Suprapubic skin (tissue), 4 donors: Measurements from ENCODE around the gene SOX6. TPM values are rescaled to one million over a fixed set of nuclear protein-coding genes. Genes with fewer than 3 reads are reported as not detected.

Source experiments
- DNase-seq, 2 donors: peaks; one replicate each; pipeline ENCODE4 v3.0.0-alpha.2; 2019; ENCODE audit warnings: low spot score in 2 of 2
- H3K27ac ChIP-seq: fragments of 200-600 bp; sonication (generic); one replicate; pipeline ENCODE4 v1.5.1; 2019
- H3K27me3 ChIP-seq: fragments of 200-600 bp; sonication (generic); one replicate; pipeline ENCODE4 v1.5.1; 2019
- H3K36me3 ChIP-seq: fragments of 200-600 bp; sonication (generic); one replicate; pipeline ENCODE4 v1.5.1; 2019
- H3K4me1 ChIP-seq: fragments of 200-600 bp; sonication (generic); one replicate; pipeline ENCODE4 v1.5.1; 2019
- H3K4me3 ChIP-seq: fragments of 200-600 bp; sonication (generic); one replicate; pipeline ENCODE4 v1.5.1; 2019; ENCODE audit warnings: mild to moderate bottlenecking
- H3K9me3 ChIP-seq: fragments of 200-600 bp; sonication (generic); one replicate; pipeline ENCODE4 v1.5.1; 2019
- CTCF ChIP-seq, 2 donors: fragments of 200-600 bp in 1 of 2; fragments of 450-650 bp in 1 of 2; sonication (generic) in 1 of 2; IDR thresholded peaks; one replicate each; pipeline ENCODE4 v1.5.1; 2016 to 2019; ENCODE audit warnings: antibody characterized with exemption in 2 of 2, mild to moderate bottlenecking in 1 of 2, moderate library complexity in 1 of 2
- EP300 ChIP-seq: sonication (generic); formaldehyde crosslinking; IDR thresholded peaks from one replicate; pipeline ENCODE4 v1.6.1; 2017; ENCODE audit warnings: antibody characterized with exemption
- POLR2A ChIP-seq, 2 donors: fragments of 450-650 bp; IDR thresholded peaks; one replicate each; pipeline ENCODE4 v1.6.1; 2017; ENCODE audit warnings: antibody characterized with exemption in 2 of 2, mild to moderate bottlenecking in 2 of 2, moderate library complexity in 2 of 2
- POLR2AphosphoS5 ChIP-seq, 3 donors: sonication (generic); formaldehyde crosslinking; IDR thresholded peaks; one replicate each; pipeline ENCODE4 v1.6.1; 2017; ENCODE audit warnings: antibody characterized with exemption in 3 of 3
- WGBS: methylation state at CpG from one replicate; pipeline ENCODE4 v1.1.5; 2018; 5-methylcytosine and 5-hydroxymethylcytosine counted together
- total RNA-seq, 4 donors: library from RNA; depleted of rRNA; stranded (reverse); fragments of >200 nt; gene quantifications; one replicate each; pipeline ENCODE4 v1.1.0, GENCODE V29; 2016

The SOX6 gene
- total RNA-seq, 4 donors from 2014 or later, result 12.1 to 32.0 (median 23.8) TPM

- no peak for DNase-seq
- Histone ChIP-seq H3K27ac (no peak overlapping the region), H3K27me3 (no peaks in the 10 kb centered on the region), H3K9me3 (no peaks in the 10 kb centered on the region), H3K4me1 (no peaks in the 10 kb centered on the region), H3K36me3 (no peaks in the 10 kb centered on the region), H3K4me3 (no peak overlapping the region)
- no peak for TF ChIP-seq POLR2AphosphoS5 (IDR thresholded peaks at IDR 0.05)
- TF ChIP-seq POLR2A (IDR thresholded peaks at IDR 0.05), result no peak
- no peak for TF ChIP-seq CTCF (IDR thresholded peaks at IDR 0.05)
- no peak for TF ChIP-seq EP300
- WGBS, result 91% methylated on average over 2 of the region's 2 CpGs
Measured at GRCh38 chr11:16043617-16044016, 312.7 kb downstream of the SOX6 start.

- H3K27me3 ChIP-seq, result no peaks in the 10 kb centered on the region
- no peak overlapping the region for H3K4me3 ChIP-seq
- DNase-seq, result no peak
- WGBS, result 91% methylated on average over 1 of the region's 1 CpG
- H3K4me1 ChIP-seq, result no peaks in the 10 kb centered on the region
- H3K36me3 ChIP-seq, result no peaks in the 10 kb centered on the region
- TF ChIP-seq EP300 (no peak), POLR2A (IDR thresholded peaks at IDR 0.05) (no peak), CTCF (IDR thresholded peaks at IDR 0.05) (no peak), POLR2AphosphoS5 (IDR thresholded peaks at IDR 0.05) (no peak)
- H3K9me3 ChIP-seq, result no peaks in the 10 kb centered on the region
- H3K27ac ChIP-seq, result no peak overlapping the region
Measured at GRCh38 chr11:16041207-16041606, 315.1 kb downstream of the SOX6 start.

DNA sequence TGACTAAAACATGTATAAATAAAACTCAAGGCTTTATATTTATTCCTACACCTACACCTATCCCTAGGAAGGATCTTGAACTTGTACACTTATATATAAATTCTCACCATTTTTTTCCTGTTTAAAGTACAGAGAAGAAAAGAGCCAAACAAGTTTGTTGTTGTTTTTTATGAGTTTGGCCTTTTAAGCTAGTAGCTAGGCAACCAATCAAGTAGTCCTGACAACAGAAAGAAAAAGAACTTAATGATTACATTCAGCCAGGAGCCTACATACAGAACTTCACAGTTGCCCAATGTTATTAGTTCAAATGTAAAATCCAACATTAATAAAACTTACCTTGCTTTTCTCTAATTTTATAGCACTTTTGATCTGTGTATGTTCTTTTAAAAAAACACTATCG is 316.2 kb downstream of the SOX6 start:
- TF ChIP-seq POLR2AphosphoS5 (IDR thresholded peaks at IDR 0.05), result no peak
- H3K27me3 ChIP-seq, result no peaks in the 10 kb centered on the region
- 96% methylated on average over 1 of the region's 1 CpG for WGBS

DNA sequence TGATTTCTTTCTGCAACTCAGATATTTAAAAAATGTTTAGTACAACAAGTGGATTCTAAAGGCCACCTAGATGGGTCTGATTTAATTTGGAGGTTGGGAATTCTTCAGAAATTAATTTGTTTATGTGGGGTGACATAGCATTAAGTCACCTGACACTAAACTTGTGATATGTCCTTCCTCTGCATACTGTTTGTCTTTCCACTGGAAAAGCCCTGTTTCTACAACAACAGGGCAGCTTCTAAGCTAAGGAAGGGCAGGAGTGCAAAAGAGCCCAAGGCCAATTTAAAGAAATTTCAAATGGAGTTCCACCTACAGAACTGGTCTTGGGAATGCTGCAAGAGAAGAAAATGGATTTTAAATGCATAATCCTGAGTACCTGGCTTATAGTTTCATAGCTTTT is 319.2 kb downstream of the SOX6 start:
- no peaks in the 10 kb centered on the region for H3K9me3 ChIP-seq
- H3K4me1 ChIP-seq, result no peaks in the 10 kb centered on the region
- H3K27ac ChIP-seq, result no peak overlapping the region
- no peak for DNase-seq
- H3K4me3 ChIP-seq, result no peak overlapping the region
- H3K36me3 ChIP-seq, result no peaks in the 10 kb centered on the region
- TF ChIP-seq EP300 (no peak), CTCF (IDR thresholded peaks at IDR 0.05) (no peak), POLR2AphosphoS5 (IDR thresholded peaks at IDR 0.05) (no peak), POLR2A (IDR thresholded peaks at IDR 0.05) (no peak)
- H3K27me3 ChIP-seq, result no peaks in the 10 kb centered on the region

More for the DNA sequence above, 316.2 kb downstream of the SOX6 start:
- no peak for DNase-seq
- H3K27ac ChIP-seq, result no peak overlapping the region
- no peaks in the 10 kb centered on the region for H3K9me3 ChIP-seq
- no peak overlapping the region for H3K4me3 ChIP-seq
- H3K4me1 ChIP-seq, result no peaks in the 10 kb centered on the region
- H3K36me3 ChIP-seq, result no peaks in the 10 kb centered on the region

DNA sequence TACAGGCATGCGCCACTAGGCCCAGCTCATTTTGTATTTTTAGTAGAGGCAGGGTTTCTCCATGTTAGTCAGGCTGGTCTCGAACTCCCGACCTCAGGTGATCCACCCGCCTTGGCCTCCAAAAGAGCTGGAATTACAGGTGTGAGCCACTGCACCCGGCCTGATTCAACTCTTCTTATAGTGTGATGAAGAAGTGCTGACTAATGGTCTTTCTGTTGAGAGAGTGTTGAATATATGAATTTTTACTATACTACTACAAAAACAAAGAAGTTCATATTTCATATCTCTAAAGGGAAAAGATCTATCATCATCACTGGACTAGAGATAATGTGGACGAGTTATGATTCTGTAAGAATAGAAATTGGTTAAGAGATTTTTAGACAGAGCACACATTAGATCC is 320.1 kb downstream of the SOX6 start:
- TF ChIP-seq POLR2A (IDR thresholded peaks at IDR 0.05) (no peak), POLR2AphosphoS5 (IDR thresholded peaks at IDR 0.05) (no peak), CTCF (IDR thresholded peaks at IDR 0.05) (no peak), EP300 (no peak)
- H3K27ac ChIP-seq, result no peak overlapping the region
- no peaks in the 10 kb centered on the region for H3K4me1 ChIP-seq
- H3K36me3 ChIP-seq, result no peaks in the 10 kb centered on the region
- WGBS, result 97% methylated on average over 6 of the region's 6 CpGs
- no peak for DNase-seq
- H3K9me3 ChIP-seq, result no peaks in the 10 kb centered on the region
- no peaks in the 10 kb centered on the region for H3K27me3 ChIP-seq
- no peak overlapping the region for H3K4me3 ChIP-seq

GRCh38 chr11:16034074-16034473 is 322.3 kb downstream of the SOX6 start:
- Histone ChIP-seq H3K4me1 (no peaks in the 10 kb centered on the region), H3K9me3 (no peaks in the 10 kb centered on the region), H3K27me3 (no peaks in the 10 kb centered on the region), H3K27ac (no peak overlapping the region), H3K4me3 (no peak overlapping the region), H3K36me3 (no peaks in the 10 kb centered on the region)
- 86% methylated on average over 1 of the region's 1 CpG for WGBS
- no peak for DNase-seq
- TF ChIP-seq POLR2AphosphoS5 (IDR thresholded peaks at IDR 0.05), result no peak
- no peak for TF ChIP-seq POLR2A (IDR thresholded peaks at IDR 0.05)
- TF ChIP-seq EP300, result no peak
- TF ChIP-seq CTCF (IDR thresholded peaks at IDR 0.05), result no peak
